NCI-H128 (cell line): ENCODE measurements around the gene HRCT1.
"Not testable (repeated sequence)": the region's sequence is repeated elsewhere in the genome, so short reads cannot be mapped to it uniquely, and the experiment has no call there.

Experiments used
- DNase-seq: peaks from one replicate; lab custom pipeline; 2025; ENCODE audit not compliant: unreplicated experiment; lab: John Stamatoyannopoulos, UW

The HRCT1 gene

GRCh38 chr9:35905912-35906679 is at the start of gene HRCT1:
TSS of gene HRCT1 (plus strand) at chr9:35906202. CDS start at chr9:35906288, 86 bp downstream.
- DNase-seq, result no peak

GRCh38 chr9:35856206-35856605 is 49.8 kb upstream of the HRCT1 start:
- DNase-seq, result no peak

DNA sequence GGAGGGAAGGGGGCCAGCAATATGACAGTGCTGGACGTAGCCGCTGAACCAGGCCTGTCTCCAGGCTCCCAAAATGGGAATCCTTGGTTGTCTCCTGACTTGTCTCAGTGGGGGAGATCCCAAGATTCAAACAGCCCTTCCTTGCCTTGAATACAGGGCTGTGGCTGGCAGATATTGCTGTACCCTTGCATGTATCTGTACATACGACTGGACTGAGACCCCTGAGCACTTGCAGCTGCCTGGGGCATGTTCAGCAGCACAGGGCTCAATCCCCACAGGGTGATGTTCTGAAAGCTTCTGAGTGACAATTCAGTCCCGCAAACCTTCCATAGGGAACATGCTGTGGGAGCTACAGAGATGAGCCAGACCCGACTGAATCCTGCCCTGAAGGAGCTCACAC is 49.1 kb upstream of the HRCT1 start:
- no peak for DNase-seq

DNA sequence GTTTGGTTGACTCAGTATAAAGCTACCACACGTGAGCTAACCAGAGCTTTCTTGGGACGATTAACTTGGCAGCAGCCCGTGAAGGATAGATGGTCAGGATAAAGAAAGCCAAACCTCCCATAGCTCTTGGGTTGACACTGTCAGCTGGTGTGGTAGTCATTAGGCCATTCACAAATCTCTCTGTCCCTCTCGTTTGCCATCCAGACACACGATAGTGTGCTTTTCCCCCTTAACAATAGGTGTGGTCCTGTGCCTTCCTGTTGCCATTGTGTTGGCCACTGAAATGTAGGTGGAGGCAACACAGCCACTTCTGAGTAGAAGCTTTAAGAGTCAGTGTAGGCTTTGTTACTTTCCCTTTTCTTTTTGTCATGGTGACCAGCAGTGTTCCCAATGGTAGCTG is 47.5 kb upstream of the HRCT1 start:
- DNase-seq, result no peak

- DNase-seq, result no peak
Measured at GRCh38 chr9:35859310-35859989, 46.6 kb upstream of the HRCT1 start.

DNA sequence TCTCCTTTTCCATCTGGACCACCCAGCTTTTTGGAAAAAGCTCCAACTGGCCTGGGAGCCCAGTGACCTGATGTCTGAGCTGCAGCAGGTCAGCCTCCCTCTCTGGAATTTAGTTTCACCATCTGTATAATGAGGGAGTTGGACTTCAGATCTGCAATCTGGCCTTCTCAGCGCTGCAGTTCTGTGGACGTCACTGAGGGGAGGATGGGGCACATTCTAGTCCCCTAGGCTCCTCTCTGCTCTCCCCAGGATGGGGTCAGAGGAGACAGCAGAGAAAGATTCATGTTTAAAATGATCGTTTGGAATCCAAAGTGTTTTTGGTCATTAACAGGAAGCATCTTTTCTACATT is 46.0 kb upstream of the HRCT1 start:
- DNase-seq, result no peak

DNA sequence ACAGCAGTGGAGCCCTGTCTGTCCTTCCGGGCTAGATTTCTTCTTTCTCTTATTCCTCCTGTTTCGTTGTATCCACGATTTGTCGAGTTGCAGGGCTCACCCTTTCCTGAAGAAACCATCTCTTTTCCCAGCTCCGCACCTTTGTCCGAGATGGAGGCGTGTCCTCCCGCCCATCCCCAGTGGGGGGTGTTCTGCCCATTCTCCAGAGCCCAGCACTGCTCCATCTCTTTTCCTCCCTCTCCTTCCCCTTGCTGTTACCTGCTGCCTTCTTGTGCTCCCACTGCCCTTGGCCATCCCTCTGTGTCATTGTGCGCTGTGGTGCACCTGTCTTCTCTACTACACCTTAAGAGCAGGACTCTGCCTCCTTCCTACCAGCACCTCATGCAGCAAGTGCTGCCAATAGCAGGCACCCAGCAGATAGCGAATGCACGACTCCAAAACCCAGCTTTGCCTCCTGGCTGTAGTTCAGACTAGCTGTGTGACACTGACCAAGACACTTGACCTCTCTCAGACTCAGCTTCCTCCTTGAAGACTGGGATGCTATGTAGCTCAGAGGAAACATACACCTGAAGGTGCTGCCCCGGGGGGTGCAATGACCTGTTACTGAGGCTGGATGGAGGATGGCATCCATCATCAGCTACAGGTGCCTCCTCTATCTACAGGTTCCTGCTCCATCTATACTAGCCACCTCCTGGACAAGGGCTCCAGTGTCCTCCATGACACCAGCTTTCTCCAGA is 44.7 kb upstream of the HRCT1 start:
- no peak for DNase-seq

- no peak for DNase-seq
Measured at GRCh38 chr9:35862328-35862727, 43.7 kb upstream of the HRCT1 start.

DNA sequence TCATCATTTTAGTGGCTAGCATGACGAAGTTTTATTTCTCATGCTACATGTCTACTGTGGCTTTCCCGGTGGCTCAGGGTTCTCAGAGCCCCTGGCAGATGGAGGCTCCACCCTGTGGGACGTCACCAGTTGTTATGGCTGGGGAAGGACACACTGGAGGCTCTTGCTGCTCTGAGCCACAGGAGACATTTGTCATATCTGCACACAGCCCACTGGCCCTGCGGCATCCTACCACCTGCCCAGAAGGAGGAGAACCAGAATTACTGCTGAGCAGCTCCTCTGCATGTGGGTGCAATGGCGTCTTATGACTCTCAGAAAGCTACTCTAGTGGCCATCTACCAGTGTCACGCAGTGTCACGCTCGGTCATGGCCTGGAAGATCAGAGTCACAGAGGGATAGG is 42.4 kb upstream of the HRCT1 start:
- no peak for DNase-seq

GRCh38 chr9:35864695-35865255 is 41.2 kb upstream of the HRCT1 start:
- DNase-seq, result no peak

- DNase-seq, result no peak
Measured at GRCh38 chr9:35867538-35867937, 38.5 kb upstream of the HRCT1 start.

DNA sequence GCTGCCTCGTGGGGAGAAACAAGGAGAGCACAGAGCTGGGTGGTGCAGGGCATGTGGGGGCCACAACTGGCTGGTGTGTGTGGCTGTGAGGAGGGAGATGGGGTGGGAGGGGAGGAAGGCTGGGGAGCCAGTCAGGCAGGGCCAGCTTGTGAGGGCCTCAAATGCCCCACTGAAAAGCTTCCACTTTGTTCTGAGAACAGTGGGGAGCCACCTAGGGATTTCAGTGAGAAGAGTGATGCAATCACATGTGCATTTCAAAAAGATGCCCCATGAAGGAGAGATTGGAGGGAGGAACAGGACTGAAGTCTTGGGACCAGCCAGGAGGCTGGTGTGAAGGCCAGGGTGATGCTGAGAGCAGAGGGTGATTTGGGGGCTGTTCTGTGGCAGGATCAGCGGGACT is 37.1 kb upstream of the HRCT1 start:
- DNase-seq, result no peak

DNA sequence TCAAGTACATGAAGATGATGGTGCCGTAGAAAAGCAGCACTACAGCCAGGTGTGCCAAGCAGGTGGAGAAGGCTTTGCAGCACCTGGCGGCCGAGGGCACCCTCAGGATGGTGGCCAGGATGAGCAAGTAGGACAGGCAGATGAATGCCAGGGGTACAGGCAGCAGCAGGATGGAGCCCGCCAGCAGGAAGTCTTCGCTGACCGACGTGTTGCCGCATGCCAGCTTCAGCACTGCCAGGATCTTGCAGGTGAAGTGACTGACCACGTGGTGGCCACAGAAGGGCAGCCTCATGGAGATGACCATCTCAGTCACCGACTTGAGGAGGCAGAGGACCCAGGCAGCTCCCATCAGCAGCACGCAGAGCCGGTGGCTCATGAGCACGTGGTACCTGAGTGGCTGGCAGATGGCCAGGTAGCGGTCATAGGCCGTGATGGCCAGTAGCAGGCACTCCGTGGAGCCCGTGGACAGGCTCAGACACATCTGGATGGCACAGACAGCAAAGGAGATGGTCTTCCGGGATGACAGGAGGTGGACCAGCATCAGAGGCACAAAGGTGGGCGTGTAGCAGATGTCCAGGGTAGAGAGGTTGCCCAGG is 36.3 kb upstream of the HRCT1 start:
- DNase-seq, result no peak

GRCh38 chr9:35870351-35870923 is 35.6 kb upstream of the HRCT1 start, which contains the start of gene OR13J1:
TSS of gene OR13J1 (minus strand) at chr9:35870401. CDS start at chr9:35870401, 0 bp downstream.
- DNase-seq, result no peak

DNA sequence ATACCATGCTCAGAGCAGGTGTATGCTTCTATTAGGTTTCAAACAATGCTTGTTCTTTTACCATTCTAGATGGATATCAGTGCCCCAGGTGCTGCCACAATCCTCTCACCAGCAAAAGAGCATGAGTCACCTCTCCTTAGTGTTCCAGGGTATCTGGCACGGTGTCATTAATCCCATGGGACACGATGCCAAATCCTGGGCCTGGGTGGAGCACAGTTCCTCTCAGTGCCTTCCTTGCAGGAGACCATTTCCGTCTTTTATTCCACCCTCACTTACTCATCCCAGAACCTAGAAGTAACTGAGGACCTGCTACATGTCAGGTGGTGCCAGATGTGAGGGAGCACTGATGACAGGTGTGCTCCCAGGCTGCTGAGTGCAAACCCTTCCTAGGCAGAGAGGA is 34.5 kb upstream of the HRCT1 start:
- DNase-seq, result no peak

DNA sequence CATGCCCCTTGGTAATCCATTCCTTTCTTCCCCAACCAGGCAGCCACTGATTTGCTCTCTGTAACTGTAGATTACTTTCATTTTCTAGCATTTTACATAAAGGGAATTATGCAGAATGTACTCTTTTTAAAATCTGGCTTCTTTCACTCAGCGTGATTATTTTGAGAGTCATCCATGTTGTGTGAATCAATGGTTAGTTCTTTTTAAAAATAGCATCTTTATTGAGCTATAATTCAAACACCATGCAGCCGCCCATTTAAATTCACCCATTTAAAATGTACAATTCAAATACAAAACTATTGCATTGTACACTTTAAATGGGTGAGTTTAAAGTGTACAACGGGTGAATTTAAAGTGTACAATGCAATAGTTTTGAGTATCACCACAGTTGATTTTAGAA is 33.5 kb upstream of the HRCT1 start:
- DNase-seq, result no peak

GRCh38 chr9:35882263-35882848 is 23.6 kb upstream of the HRCT1 start:
- peak; percentile 38 for DNase-seq

DNA sequence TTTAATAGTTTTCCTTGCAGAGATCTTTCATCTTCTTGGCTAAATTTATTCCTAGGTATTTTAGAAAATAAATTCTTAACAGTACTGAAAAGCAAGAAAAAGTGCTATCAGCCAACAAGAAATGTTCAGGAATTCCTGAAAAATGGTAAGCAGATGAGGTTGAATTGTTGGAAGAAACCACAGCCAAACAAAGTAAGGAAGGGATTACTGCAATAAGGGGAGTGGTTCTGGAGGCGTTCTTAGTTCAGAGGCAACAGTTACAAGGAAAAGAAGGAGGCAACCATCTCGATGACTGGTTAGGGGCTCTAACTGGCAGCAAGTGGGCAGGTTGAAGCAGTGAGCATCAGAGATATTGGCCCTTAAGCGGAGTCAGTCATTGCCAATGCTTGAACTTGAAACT is 23.0 kb upstream of the HRCT1 start:
- no peak for DNase-seq

DNA sequence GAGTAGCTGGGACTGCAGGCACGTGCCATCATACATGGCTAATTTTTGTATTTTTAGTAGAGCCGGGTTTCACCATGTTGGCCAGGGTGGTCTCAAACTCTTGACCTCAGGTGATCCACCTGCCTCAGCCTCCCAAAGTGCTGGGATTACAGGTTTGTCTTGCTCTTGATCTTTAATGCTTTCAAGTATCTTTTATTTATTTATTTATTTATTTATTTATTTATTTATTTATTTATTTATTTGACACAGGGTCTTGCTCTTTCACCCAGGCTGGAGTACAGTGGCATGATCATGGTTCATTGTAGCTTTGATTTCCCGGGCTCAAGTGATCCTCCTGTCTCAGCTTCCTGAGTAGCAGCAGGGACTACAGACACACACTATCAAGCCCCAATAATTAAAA is 21.1 kb upstream of the HRCT1 start:
- DNase-seq, result not testable (repeated sequence)

GRCh38 chr9:35891646-35892045 is 14.4 kb upstream of the HRCT1 start:
- no peak for DNase-seq

GRCh38 chr9:35892051-35892450 is 14.0 kb upstream of the HRCT1 start:
- no peak for DNase-seq
